HEK293 (cell line): ENCODE results near the gene APEX1.
A peak's percentile ranks its signal among the peaks of the same experiment; 100 is the strongest.

Experiments used
- CTCF ChIA-PET: fragments of 350-600 bp; formaldehyde crosslinking; extraction: SDS; loops from one replicate; lab custom pipeline; 2021; ENCODE audit warnings: antibody characterized with exemption; lab: Yijun Ruan, JAX
- POLR2A ChIA-PET: fragments of 300-600 bp; formaldehyde crosslinking; extraction: SDS; loops from one replicate; lab custom pipeline; 2020; ENCODE audit warnings: antibody characterized with exemption, inconsistent platforms; lab: Yijun Ruan, JAX
- H3K27ac ChIP-seq: fragments of 200-500 bp; sonication (Bioruptor generic); 2 replicates; pipeline ENCODE4 v1.5.1; 2014; ENCODE audit warnings: low read depth, low read length, control low read depth, inconsistent platforms; ENCODE audit errors: extremely low read depth
- H3K36me3 ChIP-seq, 2 experiments: fragments of 200-500 bp in 1 of 2; sonication (Bioruptor generic) in 1 of 2; 1 replicate in 1 of 2; 2 replicates in 1 of 2; pipeline ENCODE4 v1.5.1; 2014 to 2017; ENCODE audit warnings: inconsistent platforms in 2 of 2, low read length in 2 of 2; ENCODE audit not compliant: control insufficient read depth in 2 of 2, insufficient read depth in 1 of 2
- H3K4me1 ChIP-seq: fragments of 200-500 bp; sonication (Bioruptor generic); 2 replicates; pipeline ENCODE4 v1.5.1; 2014; ENCODE audit warnings: mild to moderate bottlenecking, low read length, inconsistent platforms; ENCODE audit not compliant: control insufficient read depth, insufficient read depth
- H3K4me3 ChIP-seq: 2 replicates; pipeline ENCODE4 v1.5.1; 2011; ENCODE audit warnings: low read depth, mild to moderate bottlenecking, control low read depth, low read length, moderate library complexity
- H3K9me3 ChIP-seq: fragments of 200-500 bp; sonication (Bioruptor generic); 2 replicates; pipeline ENCODE4 v1.5.1; 2014; ENCODE audit warnings: low read depth, low read length, inconsistent platforms; ENCODE audit not compliant: control insufficient read depth, insufficient read depth
- EGR2 ChIP-seq: fragments of 450-650 bp; formaldehyde crosslinking; IDR thresholded peaks from 2 replicates; pipeline ENCODE4 v1.5.1; 2016; ENCODE audit warnings: low read depth, missing biosample characterization, missing genetic modification characterization
- GLI4 ChIP-seq: fragments of 450-650 bp; formaldehyde crosslinking; IDR thresholded peaks from 2 replicates; pipeline ENCODE4 v1.5.1; 2016; ENCODE audit warnings: missing biosample characterization, missing genetic modification characterization
- KLF1 ChIP-seq: fragments of 450-650 bp; formaldehyde crosslinking; IDR thresholded peaks from 2 replicates; pipeline ENCODE4 v1.5.1; 2016; ENCODE audit warnings: missing biosample characterization, missing genetic modification characterization
- KLF8 ChIP-seq: fragments of 450-650 bp; formaldehyde crosslinking; IDR thresholded peaks from 2 replicates; pipeline ENCODE4 v1.5.1; 2016; ENCODE audit warnings: missing biosample characterization, missing genetic modification characterization
- KLF9 ChIP-seq: fragments of 450-650 bp; formaldehyde crosslinking; IDR thresholded peaks from 2 replicates; pipeline ENCODE4 v1.5.1; 2016; ENCODE audit warnings: missing biosample characterization, missing genetic modification characterization, low read depth
- SP3 ChIP-seq: fragments of 450-650 bp; formaldehyde crosslinking; IDR thresholded peaks from 2 replicates; pipeline ENCODE4 v1.5.1; 2016; ENCODE audit warnings: missing biosample characterization, missing genetic modification characterization
- YY1 ChIP-seq: fragments of 450-650 bp; formaldehyde crosslinking; IDR thresholded peaks from 2 replicates; pipeline ENCODE4 v1.5.1; 2018; ENCODE audit warnings: missing biosample characterization, missing genetic modification characterization
- ZBTB10 ChIP-seq: fragments of 450-650 bp; formaldehyde crosslinking; IDR thresholded peaks from 2 replicates; pipeline ENCODE4 v1.5.1; 2016; ENCODE audit warnings: missing biosample characterization, missing genetic modification characterization
- ZFHX2 ChIP-seq: fragments of 450-650 bp; formaldehyde crosslinking; conservative IDR thresholded peaks from 2 replicates; pipeline ENCODE4 v1.5.1; 2016; ENCODE audit warnings: missing biosample characterization, missing genetic modification characterization
- ZIC2 ChIP-seq: fragments of 450-650 bp; formaldehyde crosslinking; IDR thresholded peaks from 2 replicates; pipeline ENCODE4 v1.5.1; 2016; ENCODE audit warnings: missing biosample characterization, missing genetic modification characterization
- ZNF174 ChIP-seq: fragments of 450-650 bp; formaldehyde crosslinking; IDR thresholded peaks from 2 replicates; pipeline ENCODE4 v1.5.0; 2017; ENCODE audit warnings: missing biosample characterization, mild to moderate bottlenecking, missing genetic modification characterization
- ZNF211 ChIP-seq: fragments of 450-650 bp; formaldehyde crosslinking; IDR thresholded peaks from 2 replicates; pipeline ENCODE4 v1.5.1; 2016; ENCODE audit warnings: low read depth, missing biosample characterization, missing genetic modification characterization
- ZNF26 ChIP-seq: fragments of 450-650 bp; formaldehyde crosslinking; IDR thresholded peaks from 2 replicates; pipeline ENCODE4 v1.5.1; 2016; ENCODE audit warnings: missing biosample characterization, missing genetic modification characterization
- ZNF341 ChIP-seq: fragments of 450-650 bp; formaldehyde crosslinking; IDR thresholded peaks from 2 replicates; pipeline ENCODE4; 2016; ENCODE audit warnings: low read depth, missing biosample characterization, missing genetic modification characterization
- ZNF366 ChIP-seq: fragments of 450-650 bp; formaldehyde crosslinking; conservative IDR thresholded peaks from 2 replicates; pipeline ENCODE4 v1.5.1; 2016; ENCODE audit warnings: missing biosample characterization, missing genetic modification characterization
- ZNF398 ChIP-seq: fragments of 450-650 bp; formaldehyde crosslinking; IDR thresholded peaks from 2 replicates; pipeline ENCODE4 v1.5.1; 2017; ENCODE audit warnings: missing biosample characterization, missing genetic modification characterization
- ZNF488 ChIP-seq: fragments of 450-650 bp; formaldehyde crosslinking; IDR thresholded peaks from 2 replicates; pipeline ENCODE4 v1.5.1; 2016; ENCODE audit warnings: missing biosample characterization, missing genetic modification characterization
- ZNF513 ChIP-seq: fragments of 450-650 bp; IDR thresholded peaks from 2 replicates; pipeline ENCODE4 v1.5.1; 2018; ENCODE audit warnings: missing biosample characterization, missing genetic modification characterization
- ZNF561 ChIP-seq: fragments of 450-650 bp; IDR thresholded peaks from 2 replicates; pipeline ENCODE4 v1.5.1; 2018; ENCODE audit warnings: missing biosample characterization, missing genetic modification characterization, borderline replicate concordance
- ZNF623 ChIP-seq: fragments of 450-650 bp; formaldehyde crosslinking; IDR thresholded peaks from 2 replicates; pipeline ENCODE4 v1.5.1; 2016; ENCODE audit warnings: missing biosample characterization, missing genetic modification characterization

APEX1 gene

GRCh38 chr14:20456971-20457370 lies 1.9 kb downstream of the APEX1 start (continued):
- TF ChIP-seq ZNF26 (no peak), KLF8 (no peak), ZNF174 (no peak), ZNF623 (no peak), ZNF211 (tag by site-specific recombination) (no peak)

GRCh38 chr14:20458031-20458789 lies 3.2 kb downstream of the APEX1 start:
- Histone ChIP-seq H3K4me3 (no peak overlapping the region), H3K4me1 (peaks cover 10% of the 10 kb centered on the region), H3K9me3 (no peaks in the 10 kb centered on the region), H3K36me3 (peaks cover 27 to 47% of the 10 kb centered on the region in 2 experiments), H3K27ac (no peak overlapping the region)
- TF ChIP-seq ZNF561 (no peak), ZNF26 (no peak), KLF1 (tag by site-specific recombination) (peak; percentile 19; the same call in 1 of the 2 replicates), ZNF513 (tag by site-specific recombination) (no peak)
- ChIA-PET CTCF (no interaction called here), POLR2A (interaction anchor here (1.3 to 1.5 kb wide), 2 partner anchors 11 to 115 kb away, joined by 4 read pairs; partner anchors contain the start of genes PARP2 and PNP)

- CTCF ChIA-PET, result interaction anchor here (1.4 kb wide), 1 partner anchor 46 kb away, joined by 10 read pairs; no protein-coding TSS in a partner anchor
- H3K36me3 ChIP-seq, result peaks cover 24 to 47% of the 10 kb centered on the region in 2 experiments; a peak in 2 of 3 replicates
- POLR2A ChIA-PET, result interaction anchor here (0.9 to 2.6 kb wide), 11 partner anchors 9 to 230 kb away, joined by 3 to 55 read pairs (median 4); partner anchors contain the start of genes PARP2, PNP, RNASE4 and TEP1
These were observed 5.6 kb downstream of the APEX1 start for GRCh38 chr14:20460458-20461224.

More at GRCh38 chr14:20460458-20461224, 5.6 kb downstream of the APEX1 start:
- Histone ChIP-seq H3K4me3 (peak overlapping the region; percentile 85), H3K9me3 (no peaks in the 10 kb centered on the region), H3K4me1 (peaks cover 10% of the 10 kb centered on the region), H3K27ac (peak overlapping the region; percentile 83)
- TF ChIP-seq ZBTB10 (tag by site-specific recombination), result no peak
- TF ChIP-seq ZNF398 (tag by site-specific recombination), result peak; percentile 41
- TF ChIP-seq EGR2 (tag by site-specific recombination), result peak; percentile 19; the same call in 1 of the 2 replicates
- TF ChIP-seq ZNF341 (tag by site-specific recombination), result 0 out of 2 replicates have a peak, but pooled peaks have one; percentile 44
- no peak for TF ChIP-seq ZNF488
- peak; percentile 76 for TF ChIP-seq KLF9 (tag by site-specific recombination)
- TF ChIP-seq KLF1 (tag by site-specific recombination), result 0 out of 2 replicates have a peak, but pooled peaks have one; percentile 42
- 0 out of 2 replicates have a peak, but pooled peaks have one; percentile 40 for TF ChIP-seq YY1 (tag by site-specific recombination)
- 0 out of 2 replicates have a peak, but pooled peaks have one; percentile 11 for TF ChIP-seq ZFHX2
- TF ChIP-seq ZNF366 (tag by site-specific recombination), result no peak
- no peak for TF ChIP-seq GLI4 (tag by site-specific recombination)
- TF ChIP-seq ZIC2 (tag by site-specific recombination), result 0 out of 2 replicates have a peak, but pooled peaks have one; percentile 5
- TF ChIP-seq SP3 (tag by site-specific recombination), result peak; percentile 55; the same call in 1 of the 2 replicates
